Heart right ventricle (tissue), 16 donors: ENCODE results near the gene HMGCL. TPM values are rescaled to one million over a fixed set of nuclear protein-coding genes. Genes with fewer than 3 reads are reported as not detected.
A peak's percentile ranks its signal among the peaks of the same experiment; 100 is the strongest.

Experiments used
- ATAC-seq, 8 donors: fragments of 200-7000 bp; cut with Tn5 transposase; one replicate each; pipeline ENCODE4 v1.9.1; 2020; ENCODE audit warnings: mild to moderate bottlenecking in 8 of 8, moderate library complexity in 8 of 8, moderate number of reproducible peaks in 1 of 8
- DNase-seq, 2 donors: peaks; one replicate each; pipeline ENCODE4 v3.0.0-alpha.2; 2020
- H3K27ac ChIP-seq, 10 donors: fragments of 200-600 bp; sonication (generic) in 2 of 10; one replicate each; pipeline versions ENCODE4 v1.5.0 to v1.8.0; 2020 to 2022; ENCODE audit warnings: mild to moderate bottlenecking in 3 of 10
- H3K27me3 ChIP-seq, 7 donors: fragments of 200-600 bp; one replicate each; pipeline ENCODE4 v1.8.0; 2021 to 2022; ENCODE audit warnings: mild to moderate bottlenecking in 2 of 7
- H3K36me3 ChIP-seq, 9 donors: fragments of 200-600 bp; sonication (generic) in 1 of 9; one replicate each; pipeline versions ENCODE4 v1.5.0 to v1.8.0; 2020 to 2022; ENCODE audit warnings: mild to moderate bottlenecking in 2 of 9
- H3K4me1 ChIP-seq, 9 donors: fragments of 200-600 bp; sonication (generic) in 1 of 9; one replicate each; pipeline versions ENCODE4 v1.5.0 to v1.8.0; 2020 to 2022; ENCODE audit warnings: mild to moderate bottlenecking in 4 of 9
- H3K4me3 ChIP-seq, 10 donors: fragments of 200-600 bp; sonication (generic) in 2 of 10; one replicate each; pipeline versions ENCODE4 v1.5.0 to v1.8.0; 2020 to 2022; ENCODE audit warnings: mild to moderate bottlenecking in 7 of 10, moderate library complexity in 2 of 10
- H3K9me3 ChIP-seq, 11 donors: fragments of 200-600 bp in 10 of 11; sonication (generic) in 2 of 11; one replicate each; pipeline versions ENCODE4 v1.5.0 to v1.8.0; 2013 to 2022; ENCODE audit warnings: mild to moderate bottlenecking in 2 of 11, control low read depth in 1 of 11, moderate library complexity in 1 of 11
- WGBS, 2 donors: extraction: QIAGEN DNeasy Blood & Tissue Kit; methylation state at CpG; one replicate each; pipeline ENCODE4 v1.1.7; 2013; ENCODE audit warnings: inconsistent platforms in 1 of 2; 5-methylcytosine and 5-hydroxymethylcytosine counted together
- intact Hi-C, 10 donors: fragments of 100-400 bp; cut with DNase I; formaldehyde crosslinking; loops; one replicate each; pipeline versions ENCODE4 v1.11.1 to v1.14.2; 2022
- polyA plus RNA-seq, 2 donors: library from polyadenylated mRNA; stranded (reverse); fragments of 200-250 nt; gene quantifications; one replicate each; pipeline ENCODE4 v1.2.3, GENCODE V29; 2013
- total RNA-seq, 10 donors: library from RNA; stranded (reverse); fragmentation: NEBNext Ultra II Directional in 3 of 10; extraction: Animal tissue kit (Norgen Biotek cat#: 25700) in 3 of 10; gene quantifications; one replicate each; pipeline versions ENCODE4 v1.2.1 to v1.2.4, GENCODE V29; 2021 to 2023
- TF ChIP-seq, protein P1 (sequence below), 9 donors: fragments of 200-600 bp; sonication (generic) in 2 of 9; IDR thresholded peaks; one replicate each; pipeline versions ENCODE4 v1.5.0 to v1.8.0; 2021 to 2022; ENCODE audit warnings: antibody characterized with exemption in 9 of 9, mild to moderate bottlenecking in 5 of 9, moderate library complexity in 1 of 9
- donor health status: Arrhythmogenic right ventricular cardiomyopathy.
- donor health status: ischemic (EF 13 %, LVEDD 7.1; RV severe dilation, severe dysfunction).
- donor health status: healthy with polysubstance abuse.
- donor health status: DM: no; HTN: yes; CAD: no.
- donor health status: DM: no; HTN: no; CAD: no.
- donor health status: ischemic (EF 25% LVEDD 6.9; RV normal size, moderate dysfunction).
- donor health status: ischemic (EF 25% LVEDD 5.7; RV mildly dilated, moderate dysfunction).
- donor health status: healthy.
- donor health status: DM: yes; HTN: yes; CAD: no.
- donor health status: Ischemic cardiomyopathy.
- donor health status: ischemic (EF 35%, LVEDD 5.7; RV mildly dilated, moderate dysfunction).
- donor health status: nonischemic (EF 11% LVEDD 7.7; RV severe dilation, severe dysfunction).
- donor health status: DM: yes; HTN: yes; CAD: no.
- donor health status: PGD.
- donor health status: ischemic (EF 29% LVEDD 5.4; RV normal size, mild dysfunction).
- donor health status: nonischemic (EF 23%, LVEDD 6.1; RV moderate dilation, normal function).

HMGCL gene
- total and polyA plus RNA-seq, 12 donors = 25.7 to 44.3 (median 37.0) TPM

DNA sequence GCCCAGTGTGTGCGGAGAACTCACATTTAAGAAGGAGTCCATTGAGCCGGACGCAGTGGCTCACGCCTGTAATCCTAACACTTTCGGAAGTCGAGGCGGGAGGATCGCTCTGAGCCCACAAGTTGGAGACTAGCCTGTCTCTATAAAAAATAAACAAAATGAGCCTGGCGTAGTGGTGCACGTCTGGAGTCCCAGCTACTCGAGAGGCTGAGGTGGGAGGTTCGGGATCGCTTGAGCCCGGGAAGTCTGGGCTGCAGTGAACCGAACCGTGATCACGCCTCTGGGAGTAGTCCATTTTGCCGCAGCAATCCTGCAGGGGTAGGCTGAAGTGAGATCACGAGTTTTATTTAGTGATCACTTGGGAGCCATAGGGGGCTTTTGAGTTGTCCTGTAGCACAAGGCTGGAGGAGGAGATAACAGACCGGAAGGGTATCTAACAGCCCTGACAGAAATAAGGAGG is 43.4 kb upstream of the HMGCL start:
- no peaks in the 10 kb centered on the region for H3K9me3 ChIP-seq
- TF ChIP-seq, protein P1, sequence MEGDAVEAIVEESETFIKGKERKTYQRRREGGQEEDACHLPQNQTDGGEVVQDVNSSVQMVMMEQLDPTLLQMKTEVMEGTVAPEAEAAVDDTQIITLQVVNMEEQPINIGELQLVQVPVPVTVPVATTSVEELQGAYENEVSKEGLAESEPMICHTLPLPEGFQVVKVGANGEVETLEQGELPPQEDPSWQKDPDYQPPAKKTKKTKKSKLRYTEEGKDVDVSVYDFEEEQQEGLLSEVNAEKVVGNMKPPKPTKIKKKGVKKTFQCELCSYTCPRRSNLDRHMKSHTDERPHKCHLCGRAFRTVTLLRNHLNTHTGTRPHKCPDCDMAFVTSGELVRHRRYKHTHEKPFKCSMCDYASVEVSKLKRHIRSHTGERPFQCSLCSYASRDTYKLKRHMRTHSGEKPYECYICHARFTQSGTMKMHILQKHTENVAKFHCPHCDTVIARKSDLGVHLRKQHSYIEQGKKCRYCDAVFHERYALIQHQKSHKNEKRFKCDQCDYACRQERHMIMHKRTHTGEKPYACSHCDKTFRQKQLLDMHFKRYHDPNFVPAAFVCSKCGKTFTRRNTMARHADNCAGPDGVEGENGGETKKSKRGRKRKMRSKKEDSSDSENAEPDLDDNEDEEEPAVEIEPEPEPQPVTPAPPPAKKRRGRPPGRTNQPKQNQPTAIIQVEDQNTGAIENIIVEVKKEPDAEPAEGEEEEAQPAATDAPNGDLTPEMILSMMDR (IDR thresholded peaks at IDR 0.05) = peak in 5 of 9 donors; percentile 14 to 51 (median 29)

DNA sequence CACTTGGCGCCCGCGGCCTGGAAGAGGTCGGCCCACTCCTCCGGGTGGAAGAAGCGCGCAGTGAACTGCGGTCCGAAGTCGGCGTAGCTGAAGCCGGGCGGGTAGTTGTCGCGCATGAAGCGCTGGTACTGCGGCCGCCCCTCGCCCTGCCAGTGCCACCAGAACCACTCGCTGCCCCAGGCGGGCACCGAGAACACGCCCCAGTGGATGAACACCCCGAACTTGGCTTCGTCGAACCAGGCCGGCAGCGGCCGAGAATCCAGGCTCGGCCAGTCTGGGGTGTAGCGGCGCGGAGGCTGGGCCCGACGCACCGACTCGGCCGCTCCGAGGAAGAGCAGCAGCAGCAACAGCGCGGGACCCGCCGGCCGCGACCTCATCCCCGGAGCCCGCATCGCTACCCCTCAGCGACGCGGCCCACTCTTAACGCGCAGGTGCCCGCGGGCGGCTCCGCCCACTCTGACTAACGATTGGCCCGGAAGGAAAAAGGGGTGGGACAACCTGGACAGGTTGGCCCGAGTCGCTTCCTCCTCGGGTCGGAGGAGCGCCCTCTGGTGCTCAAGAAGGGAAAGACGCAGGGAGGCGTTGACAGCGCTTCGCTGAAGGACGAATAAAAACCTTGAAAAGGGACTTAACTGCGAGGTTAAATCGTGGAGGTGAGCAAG is 42.8 kb upstream of the HMGCL start, which contains the start of gene FUCA1:
Gene FUCA1 (minus strand): TSS at position 396 of the 662 bp plus-strand sequence. CDS start 4 bp downstream, at position 392.
- intact Hi-C loops = loop anchor here (1.0 to 10.0 kb wide), 14 partner anchors 41 to 159 kb away; partner anchors contain the start of genes PITHD1 (in 4 of the 10), CNR2 (in 1 of the 10), GALE (in 1 of the 10) and HMGCL (in 1 of the 10)
- H3K27ac ChIP-seq = peak within 1 kb of the TSS in 9 of 10 donors; percentile 71 to 86 (median 78)
- H3K4me3 ChIP-seq = peak within 1 kb of the TSS; percentile 49 to 95 (median 85)
- WGBS, 2 donors = 0% methylated on average over 70 to 71 of the region's 71 CpGs
- TF ChIP-seq, protein P1 (IDR thresholded peaks at IDR 0.05) = peak; percentile 92 to 99 (median 97)
- peaks cover 0 to 24% (median 4%) of the 10 kb centered on the region in 9 donors for H3K36me3 ChIP-seq
- H3K27me3 ChIP-seq = no peaks in the 10 kb centered on the region
- peak; percentile 91 to 94 for DNase-seq
- H3K9me3 ChIP-seq = no peaks in the 10 kb centered on the region
- peak; percentile 97 to 99 (median 98) for ATAC-seq
- H3K4me1 ChIP-seq = peaks cover 5 to 45% (median 19%) of the 10 kb centered on the region in 9 donors

More for the DNA sequence above, 43.4 kb upstream of the HMGCL start:
- peak overlapping the region in 9 of 10 donors; percentile 71 to 86 (median 78) for H3K27ac ChIP-seq
- no peaks in the 10 kb centered on the region for H3K27me3 ChIP-seq
- peak overlapping the region; percentile 49 to 95 (median 85) for H3K4me3 ChIP-seq
- intact Hi-C loops = loop anchor here (1.0 to 10.0 kb wide), 13 partner anchors 41 to 159 kb away; partner anchors contain the start of genes PITHD1 (in 4 of the 10), CNR2 (in 1 of the 10), GALE (in 1 of the 10) and HMGCL (in 1 of the 10)
- peaks cover 5 to 45% (median 19%) of the 10 kb centered on the region in 9 donors for H3K4me1 ChIP-seq
- 12 to 18% methylated on average over 20 of the region's 20 CpGs for WGBS, 2 donors
- peak; percentile 13 to 29 for DNase-seq
- peak; percentile 31 to 69 (median 56) for ATAC-seq
- peaks cover 0 to 19% (median 2%) of the 10 kb centered on the region in 9 donors for H3K36me3 ChIP-seq

GRCh38 chr1:23867542-23867894 is 42.3 kb upstream of the HMGCL start:
- DNase-seq (no peak), ATAC-seq (no peak)
- H3K27me3 ChIP-seq = no peaks in the 10 kb centered on the region
- 7 to 10% methylated on average over 15 to 17 of the region's 17 CpGs for WGBS, 2 donors
- peak overlapping the region; percentile 49 to 95 (median 85) for H3K4me3 ChIP-seq
- TF ChIP-seq, protein P1 (IDR thresholded peaks at IDR 0.05) = no peak
- peaks cover 5 to 45% (median 19%) of the 10 kb centered on the region in 9 donors for H3K4me1 ChIP-seq
- intact Hi-C loops = loop anchor here (2.0 to 10.0 kb wide), 12 partner anchors 40 to 160 kb away; partner anchors contain the start of genes PITHD1 (in 4 of the 10), CNR2 (in 1 of the 10), GALE (in 1 of the 10) and HMGCL (in 1 of the 10)
- no peaks in the 10 kb centered on the region for H3K9me3 ChIP-seq
- H3K36me3 ChIP-seq = peaks cover 0 to 29% (median 7%) of the 10 kb centered on the region in 9 donors
- H3K27ac ChIP-seq = peak overlapping the region in 9 of 10 donors; percentile 71 to 86 (median 78)

- peak in 1 of 2 donors; percentile 41 for DNase-seq
- Histone ChIP-seq H3K36me3 (peaks cover 0 to 49% (median 17%) of the 10 kb centered on the region in 9 donors), H3K27me3 (no peaks in the 10 kb centered on the region), H3K4me1 (peaks cover 5 to 45% (median 19%) of the 10 kb centered on the region in 9 donors), H3K9me3 (no peaks in the 10 kb centered on the region), H3K4me3 (no peak overlapping the region), H3K27ac (peak overlapping the region in 5 of 10 donors; percentile 17 to 73 (median 45))
- intact Hi-C loops = loop anchor here (5.0 to 10.0 kb wide), 11 partner anchors 38 to 162 kb away; partner anchors contain the start of genes PITHD1 (in 4 of the 10), CNR2 (in 1 of the 10), GALE (in 1 of the 10) and HMGCL (in 1 of the 10)
- ATAC-seq = peak in 3 of 8 donors; percentile 6 to 36 (median 9)
- WGBS, 2 donors = 61 to 78% methylated on average over 4 of the region's 4 CpGs
- TF ChIP-seq, protein P1 (IDR thresholded peaks at IDR 0.05) = no peak
Observed at GRCh38 chr1:23865543-23865930, 40.3 kb upstream of the HMGCL start.
